Measurements from ENCODE around the gene DMP1. TPM values are rescaled to one million over a fixed set of nuclear protein-coding genes. Genes with fewer than 3 reads are reported as not detected.

DMP1 gene, protein sequence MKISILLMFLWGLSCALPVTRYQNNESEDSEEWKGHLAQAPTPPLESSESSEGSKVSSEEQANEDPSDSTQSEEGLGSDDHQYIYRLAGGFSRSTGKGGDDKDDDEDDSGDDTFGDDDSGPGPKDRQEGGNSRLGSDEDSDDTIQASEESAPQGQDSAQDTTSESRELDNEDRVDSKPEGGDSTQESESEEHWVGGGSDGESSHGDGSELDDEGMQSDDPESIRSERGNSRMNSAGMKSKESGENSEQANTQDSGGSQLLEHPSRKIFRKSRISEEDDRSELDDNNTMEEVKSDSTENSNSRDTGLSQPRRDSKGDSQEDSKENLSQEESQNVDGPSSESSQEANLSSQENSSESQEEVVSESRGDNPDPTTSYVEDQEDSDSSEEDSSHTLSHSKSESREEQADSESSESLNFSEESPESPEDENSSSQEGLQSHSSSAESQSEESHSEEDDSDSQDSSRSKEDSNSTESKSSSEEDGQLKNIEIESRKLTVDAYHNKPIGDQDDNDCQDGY
- total RNA-seq: under 1 TPM in 1 of 2 donors, not detected in 1; 0.21 TPM

DNA sequence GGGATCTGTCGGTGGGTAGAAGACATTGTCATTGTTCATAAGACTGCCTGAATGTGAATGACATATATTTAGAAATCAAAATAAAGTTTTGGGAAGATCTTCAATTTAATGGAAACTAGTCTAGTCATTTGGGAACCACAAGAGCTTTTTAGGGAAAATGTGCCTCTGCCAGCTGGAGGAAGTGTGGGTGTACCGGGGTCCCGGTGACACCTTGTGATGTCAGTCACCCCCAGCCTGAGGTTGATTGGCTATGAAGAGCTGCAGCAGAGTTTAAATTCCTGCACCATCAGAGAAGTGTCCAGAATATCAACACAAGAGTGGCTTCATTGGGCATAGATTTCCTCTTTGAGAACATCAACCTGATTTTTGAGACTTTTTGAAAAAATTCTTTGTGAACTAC, at the start of gene DMP1:
DMP1 (plus strand) TSS at position 301 of the 400 bp plus-strand sequence. CDS start 6,213 bp downstream, outside the sequence.
- TF ChIP-seq, protein P1, sequence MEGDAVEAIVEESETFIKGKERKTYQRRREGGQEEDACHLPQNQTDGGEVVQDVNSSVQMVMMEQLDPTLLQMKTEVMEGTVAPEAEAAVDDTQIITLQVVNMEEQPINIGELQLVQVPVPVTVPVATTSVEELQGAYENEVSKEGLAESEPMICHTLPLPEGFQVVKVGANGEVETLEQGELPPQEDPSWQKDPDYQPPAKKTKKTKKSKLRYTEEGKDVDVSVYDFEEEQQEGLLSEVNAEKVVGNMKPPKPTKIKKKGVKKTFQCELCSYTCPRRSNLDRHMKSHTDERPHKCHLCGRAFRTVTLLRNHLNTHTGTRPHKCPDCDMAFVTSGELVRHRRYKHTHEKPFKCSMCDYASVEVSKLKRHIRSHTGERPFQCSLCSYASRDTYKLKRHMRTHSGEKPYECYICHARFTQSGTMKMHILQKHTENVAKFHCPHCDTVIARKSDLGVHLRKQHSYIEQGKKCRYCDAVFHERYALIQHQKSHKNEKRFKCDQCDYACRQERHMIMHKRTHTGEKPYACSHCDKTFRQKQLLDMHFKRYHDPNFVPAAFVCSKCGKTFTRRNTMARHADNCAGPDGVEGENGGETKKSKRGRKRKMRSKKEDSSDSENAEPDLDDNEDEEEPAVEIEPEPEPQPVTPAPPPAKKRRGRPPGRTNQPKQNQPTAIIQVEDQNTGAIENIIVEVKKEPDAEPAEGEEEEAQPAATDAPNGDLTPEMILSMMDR (IDR thresholded peaks at IDR 0.05): no peak
- Histone ChIP-seq H3K27me3 (replicated peaks; ENCODE audit: insufficient read depth) (no peaks in the 10 kb centered on the region), H3K9me3 (no peaks in the 10 kb centered on the region), H3K36me3 (no peaks in the 10 kb centered on the region), H3K27ac (no peak within 1 kb of the TSS), H3K4me3 (no peak within 1 kb of the TSS), H3K4me1 (ENCODE audit: control insufficient read depth in 1 of 2, low read depth in 2 of 2) (no peaks in the 10 kb centered on the region)
- ATAC-seq (ENCODE audit: insufficient number of reproducible peaks, low FRiP score, low read depth): no peak
- no peak for DNase-seq (ENCODE audit: low spot score)

DNA sequence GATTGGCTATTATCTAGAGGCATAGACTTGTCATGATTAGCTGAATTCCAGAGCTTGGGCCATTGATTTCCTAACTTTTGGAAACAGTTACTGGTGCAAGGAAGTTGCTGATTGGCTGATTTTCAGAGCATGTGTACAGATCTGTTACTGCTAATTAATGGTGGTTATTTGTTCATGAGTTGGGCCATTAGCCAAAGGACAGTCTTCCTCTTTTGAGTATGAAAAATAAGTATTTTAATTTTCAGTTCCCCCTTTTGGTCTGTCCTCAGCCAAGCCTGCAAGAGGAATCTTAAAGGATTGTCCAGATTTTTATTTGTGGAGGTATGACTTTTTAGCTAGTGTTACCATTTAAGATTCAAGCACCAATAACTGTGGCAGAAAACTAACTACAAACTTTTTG, 48.7 kb upstream of the DMP1 start:
- Histone ChIP-seq H3K4me1 (ENCODE audit: control insufficient read depth in 1 of 2, low read depth in 2 of 2) (no peaks in the 10 kb centered on the region), H3K36me3 (no peaks in the 10 kb centered on the region), H3K9me3 (no peaks in the 10 kb centered on the region), H3K4me3 (no peak overlapping the region), H3K27me3 (replicated peaks; ENCODE audit: insufficient read depth) (no peaks in the 10 kb centered on the region), H3K27ac (no peak overlapping the region)
- DNase-seq (ENCODE audit: low spot score) (no peak), ATAC-seq (ENCODE audit: insufficient number of reproducible peaks, low FRiP score, low read depth) (no peak)
- TF ChIP-seq, protein P1 (IDR thresholded peaks at IDR 0.05): no peak

DNA sequence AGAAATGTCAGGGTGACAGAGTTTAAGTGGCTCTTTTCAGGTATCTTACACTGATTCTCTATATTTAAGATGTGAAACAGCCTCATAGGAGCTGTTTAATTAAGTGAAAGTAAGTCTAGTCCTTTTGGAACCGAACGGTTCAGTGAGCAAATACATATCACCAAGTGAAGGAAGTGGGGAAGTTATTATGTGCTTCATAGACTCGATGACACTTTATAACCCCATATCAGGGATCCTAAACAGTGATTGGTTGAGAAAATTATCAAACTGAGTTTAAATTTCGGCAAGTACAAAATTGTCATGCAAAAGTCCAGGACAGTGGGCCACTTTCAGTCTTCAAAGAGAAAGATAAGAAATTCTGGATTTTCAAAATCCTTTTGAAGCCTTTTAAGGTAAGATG, 41.9 kb upstream of the DMP1 start, which contains the start of gene DSPP:
DSPP (plus strand) TSS at position 301 of the 400 bp plus-strand sequence. CDS start 2,380 bp downstream, outside the sequence.
- DNase-seq (ENCODE audit: low spot score): no peak
- no peak within 1 kb of the TSS for H3K4me3 ChIP-seq
- H3K9me3 ChIP-seq: no peaks in the 10 kb centered on the region

DNA sequence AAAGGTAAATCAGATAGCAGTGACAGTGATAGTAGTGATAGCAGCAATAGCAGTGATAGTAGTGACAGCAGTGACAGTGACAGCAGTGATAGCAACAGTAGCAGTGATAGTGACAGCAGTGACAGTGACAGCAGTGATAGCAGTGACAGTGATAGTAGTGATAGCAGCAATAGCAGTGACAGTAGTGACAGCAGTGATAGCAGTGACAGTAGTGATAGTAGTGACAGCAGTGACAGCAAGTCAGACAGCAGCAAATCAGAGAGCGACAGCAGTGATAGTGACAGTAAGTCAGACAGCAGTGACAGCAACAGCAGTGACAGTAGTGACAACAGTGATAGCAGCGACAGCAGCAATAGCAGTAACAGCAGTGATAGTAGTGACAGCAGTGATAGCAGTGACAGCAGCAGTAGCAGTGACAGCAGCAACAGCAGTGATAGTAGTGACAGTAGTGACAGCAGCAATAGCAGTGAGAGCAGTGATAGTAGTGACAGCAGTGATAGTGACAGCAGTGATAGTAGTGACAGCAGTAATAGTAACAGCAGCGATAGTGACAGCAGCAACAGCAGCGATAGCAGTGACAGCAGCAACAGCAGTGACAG, 35.7 kb upstream of the DMP1 start:
- TF ChIP-seq, protein P1 (IDR thresholded peaks at IDR 0.05): no peak
- H3K36me3 ChIP-seq: no peaks in the 10 kb centered on the region
- ATAC-seq (ENCODE audit: insufficient number of reproducible peaks, low FRiP score, low read depth) (no peak), DNase-seq (ENCODE audit: low spot score) (no peak)
- no peaks in the 10 kb centered on the region for H3K27me3 ChIP-seq (replicated peaks; ENCODE audit: insufficient read depth)
- no peak overlapping the region for H3K27ac ChIP-seq
- H3K9me3 ChIP-seq: no peaks in the 10 kb centered on the region
- H3K4me1 ChIP-seq (ENCODE audit: control insufficient read depth in 1 of 2, low read depth in 2 of 2): peaks cover 4 to 10% of the 10 kb centered on the region in 2 donors
- H3K4me3 ChIP-seq: no peak overlapping the region

More for the DNA sequence above, 41.9 kb upstream of the DMP1 start, which contains the start of gene DSPP:
- H3K27me3 ChIP-seq (replicated peaks; ENCODE audit: insufficient read depth): no peaks in the 10 kb centered on the region
- TF ChIP-seq, protein P1 (IDR thresholded peaks at IDR 0.05): no peak
- no peak for ATAC-seq (ENCODE audit: insufficient number of reproducible peaks, low FRiP score, low read depth)
- H3K36me3 ChIP-seq: no peaks in the 10 kb centered on the region
- H3K4me1 ChIP-seq (ENCODE audit: control insufficient read depth in 1 of 2, low read depth in 2 of 2): no peaks in the 10 kb centered on the region
- H3K27ac ChIP-seq: no peak within 1 kb of the TSS

DNA sequence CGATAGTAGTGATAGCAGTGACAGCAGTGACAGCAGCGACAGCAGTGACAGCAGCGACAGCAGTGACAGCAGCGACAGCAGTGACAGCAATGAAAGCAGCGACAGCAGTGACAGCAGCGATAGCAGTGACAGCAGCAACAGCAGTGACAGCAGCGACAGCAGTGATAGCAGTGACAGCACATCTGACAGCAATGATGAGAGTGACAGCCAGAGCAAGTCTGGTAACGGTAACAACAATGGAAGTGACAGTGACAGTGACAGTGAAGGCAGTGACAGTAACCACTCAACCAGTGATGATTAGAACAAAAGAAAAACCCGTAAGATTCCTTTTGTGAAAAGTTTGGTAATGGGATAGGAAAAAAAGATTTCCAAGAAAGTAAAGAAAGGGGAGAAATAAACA, 33.8 kb upstream of the DMP1 start:
- Histone ChIP-seq H3K36me3 (no peaks in the 10 kb centered on the region), H3K4me1 (ENCODE audit: control insufficient read depth in 1 of 2, low read depth in 2 of 2) (peaks cover 11 to 25% of the 10 kb centered on the region in 2 donors), H3K27me3 (replicated peaks; ENCODE audit: insufficient read depth) (no peaks in the 10 kb centered on the region), H3K9me3 (no peaks in the 10 kb centered on the region), H3K27ac (no peak overlapping the region), H3K4me3 (no peak overlapping the region)
- no peak for DNase-seq (ENCODE audit: low spot score)
- no peak for ATAC-seq (ENCODE audit: insufficient number of reproducible peaks, low FRiP score, low read depth)
- TF ChIP-seq, protein P1 (IDR thresholded peaks at IDR 0.05): no peak
